Measurements from ENCODE around the gene RAPGEF5.

The RAPGEF5 gene

GRCh38 chr7:22187691-22188348, 169.1 kb downstream of the RAPGEF5 start:
- DNase-seq (ENCODE audit: insufficient read length, low spot score) (no peak), FAIRE-seq (no peak)
- no peak for TF ChIP-seq CTCF (IDR thresholded peaks at IDR 0.05; ENCODE audit: insufficient read depth, missing control alignments)

GRCh38 chr7:22185559-22185958, 171.4 kb downstream of the RAPGEF5 start:
- TF ChIP-seq CTCF (IDR thresholded peaks at IDR 0.05; ENCODE audit: insufficient read depth, missing control alignments) = no peak
- FAIRE-seq (no peak), DNase-seq (ENCODE audit: insufficient read length, low spot score) (no peak)

GRCh38 chr7:22184549-22185199, 172.3 kb downstream of the RAPGEF5 start:
- DNase-seq (ENCODE audit: insufficient read length, low spot score) (no peak), FAIRE-seq (no peak)
- no peak for TF ChIP-seq CTCF (IDR thresholded peaks at IDR 0.05; ENCODE audit: insufficient read depth, missing control alignments)

- no peak for DNase-seq (ENCODE audit: insufficient read length, low spot score)
- TF ChIP-seq CTCF (IDR thresholded peaks at IDR 0.05; ENCODE audit: insufficient read depth, missing control alignments) = no peak
- FAIRE-seq = no peak
Measured at GRCh38 chr7:22183522-22184280, 173.3 kb downstream of the RAPGEF5 start.

GRCh38 chr7:22182149-22182548, 174.8 kb downstream of the RAPGEF5 start:
- no peak for DNase-seq (ENCODE audit: insufficient read length, low spot score)
- TF ChIP-seq CTCF (IDR thresholded peaks at IDR 0.05; ENCODE audit: insufficient read depth, missing control alignments) = no peak
- no peak for FAIRE-seq

- peak; percentile 21 for FAIRE-seq
- no peak for DNase-seq (ENCODE audit: insufficient read length, low spot score)
Measured at GRCh38 chr7:22181663-22182062, 175.3 kb downstream of the RAPGEF5 start.

More at GRCh38 chr7:22181663-22182062, 175.3 kb downstream of the RAPGEF5 start:
- TF ChIP-seq CTCF (IDR thresholded peaks at IDR 0.05; ENCODE audit: insufficient read depth, missing control alignments) = no peak

Measured in D721Med (cell line).